Skeletal muscle cell (primary cell): Measurements from ENCODE around the gene FCHSD1.

ENCODE experiments used
- DNase-seq: peaks from one replicate; pipeline ENCODE4 v3.0.0-alpha.2; 2010; ENCODE audit warnings: low read depth
- H3K4me3 ChIP-seq: 2 replicates; pipeline ENCODE4 v1.5.1; 2011; ENCODE audit warnings: low read depth, mild to moderate bottlenecking, control low read depth, low read length, moderate library complexity

The FCHSD1 gene

GRCh38 chr5:141598391-141599345, 52.5 kb downstream of the FCHSD1 start:
- no peak for DNase-seq
- H3K4me3 ChIP-seq = no peak overlapping the region

GRCh38 chr5:141597814-141598213, 53.4 kb downstream of the FCHSD1 start:
- DNase-seq = no peak
- H3K4me3 ChIP-seq = no peak overlapping the region

- no peak overlapping the region for H3K4me3 ChIP-seq
- no peak for DNase-seq
Measured at GRCh38 chr5:141597394-141597793, 53.8 kb downstream of the FCHSD1 start.

- H3K4me3 ChIP-seq = no peak overlapping the region
- no peak for DNase-seq
Measured at GRCh38 chr5:141596867-141597266, 54.4 kb downstream of the FCHSD1 start.

- no peak overlapping the region for H3K4me3 ChIP-seq
- DNase-seq = no peak
Measured at GRCh38 chr5:141590127-141590526, 61.1 kb downstream of the FCHSD1 start.
